ENCODE results near the gene SLC38A8.

- no peak for TF ChIP-seq CTCF (IDR thresholded peaks at IDR 0.05; ENCODE audit: low read depth, low read length)
- no peak for TF ChIP-seq POLR2A (IDR thresholded peaks at IDR 0.05; ENCODE audit: extremely low read depth, insufficient read length)
Observed at GRCh38 chr16:83967091-83967490, 75.5 kb downstream of the SLC38A8 start.
